A549 (cell line): ENCODE results near the gene TSSK6. TPM values are rescaled to one million over a fixed set of nuclear protein-coding genes. Genes with fewer than 3 reads are reported as not detected.

ENCODE experiments used
- ATAC-seq, 2 experiments: fragments of 200-7000 bp in 1 of 2; fragments of >200 bp in 1 of 2; cut with Nextera tagmentation in 1 of 2; cut with Tn5 transposase in 1 of 2; 3 replicates each; pipeline versions ENCODE4 v1.8.0 to v1.9.1; 2018 to 2020; ENCODE audit warnings: mild to moderate bottlenecking in 1 of 2, moderate library complexity in 1 of 2
- CTCF ChIA-PET: fragments of 300-600 bp; sonication (Branson Sonifier 250); formaldehyde crosslinking; extraction: SDS; loops from one replicate; lab custom pipeline; 2021; ENCODE audit warnings: antibody characterized with exemption, inconsistent platforms; lab: Yijun Ruan, JAX
- POLR2A ChIA-PET: fragments of 350-600 bp; formaldehyde crosslinking; extraction: SDS; loops from one replicate; lab custom pipeline; 2021; ENCODE audit warnings: antibody characterized with exemption, inconsistent platforms; lab: Yijun Ruan, JAX
- DNase-seq, 2 experiments: peaks; one replicate each; pipeline versions ENCODE4 v3.0.0 to v3.0.0-alpha.2; 2011 to 2016; ENCODE audit warnings: low read depth in 1 of 2, low spot score in 1 of 2
- FAIRE-seq: peaks from 2 replicates; lab custom pipeline; 2011; peaks lifted over from hg19 to GRCh38; lab: Jason Lieb, UNC
- H3K27ac ChIP-seq, 2 experiments: fragments of >200 bp; sonication (Bioruptor Twin); formaldehyde crosslinking; 3 replicates each; pipeline ENCODE4 v1.5.1; 2016 to 2017
- H3K4me1 ChIP-seq: fragments of >200 bp; sonication (Bioruptor Twin); formaldehyde crosslinking; 3 replicates; pipeline ENCODE4 v1.6.1; 2016
- H3K4me2 ChIP-seq: fragments of >200 bp; sonication (Bioruptor Twin); formaldehyde crosslinking; 3 replicates; pipeline ENCODE4 v1.6.1; 2016
- H3K4me3 ChIP-seq: fragments of >200 bp; sonication (Bioruptor Twin); formaldehyde crosslinking; 3 replicates; pipeline ENCODE4 v1.5.1; 2016
- H3K9me3 ChIP-seq: fragments of >200 bp; sonication (Bioruptor Twin); formaldehyde crosslinking; 3 replicates; pipeline ENCODE4 v1.6.1; 2016
- CTCF ChIP-seq: fragments of >200 bp; sonication (Bioruptor Twin); formaldehyde crosslinking; IDR thresholded peaks from 3 replicates; pipeline ENCODE4 v1.5.1; 2016
- GATA3 ChIP-seq: IDR thresholded peaks from 2 replicates; pipeline ENCODE4 v1.6.1; 2012; ENCODE audit warnings: borderline replicate concordance
- HDAC2 ChIP-seq: fragments of 200-600 bp; sonication (generic); IDR thresholded peaks from 2 replicates; pipeline ENCODE4 v1.6.1; 2016
- HEYL ChIP-seq: fragments of 250-450 bp; sonication (Bioruptor Pico); IDR thresholded peaks from 2 replicates; pipeline ENCODE4 v1.8.0; 2021; ENCODE audit warnings: mild to moderate bottlenecking, moderate library complexity
- HOXA7 ChIP-seq: fragments of 250-450 bp; sonication (Bioruptor Pico); IDR thresholded peaks from 2 replicates; pipeline ENCODE4 v1.5.0; 2020; ENCODE audit warnings: mild to moderate bottlenecking, moderate library complexity
- KDM5A ChIP-seq: fragments of 200-600 bp; sonication (generic); IDR thresholded peaks from 2 replicates; pipeline ENCODE4 v1.6.1; 2016; ENCODE audit warnings: antibody characterized with exemption, mild to moderate bottlenecking
- MAFK ChIP-seq: fragments of 450-650 bp; IDR thresholded peaks from 2 replicates; pipeline ENCODE4 v1.6.1; 2014; ENCODE audit not compliant: partially characterized antibody
- MYC ChIP-seq: IDR thresholded peaks from 2 replicates; pipeline ENCODE4 v1.6.1; 2012; ENCODE audit warnings: mild to moderate bottlenecking, inconsistent platforms, low read length, improper control_type of control experiment, borderline replicate concordance
- RAD21 ChIP-seq, 2 experiments: fragments of >200 bp in 1 of 2; sonication (Bioruptor Twin) in 1 of 2; formaldehyde crosslinking in 1 of 2; IDR thresholded peaks in 1 of 2; conservative IDR thresholded peaks in 1 of 2; 2 replicates in 1 of 2; 3 replicates in 1 of 2; pipeline ENCODE4 v1.6.1; 2012 to 2018; ENCODE audit warnings: inconsistent platforms in 1 of 2
- REST ChIP-seq: fragments of 200-600 bp; sonication (generic); IDR thresholded peaks from 2 replicates; pipeline ENCODE4 v1.6.1; 2016; ENCODE audit warnings: antibody characterized with exemption, mild to moderate bottlenecking, moderate library complexity
- SMC3 ChIP-seq: fragments of >200 bp; sonication (Bioruptor Twin); formaldehyde crosslinking; IDR thresholded peaks from 3 replicates; pipeline ENCODE4 v1.6.1; 2018; ENCODE audit warnings: inconsistent platforms
- TFCP2L1 ChIP-seq: fragments of 250-450 bp; sonication (Bioruptor Pico); IDR thresholded peaks from 2 replicates; pipeline ENCODE4 v1.5.0; 2021; ENCODE audit warnings: mild to moderate bottlenecking
- ZFP36 ChIP-seq: fragments of 450-650 bp; IDR thresholded peaks from 2 replicates; pipeline ENCODE4 v1.6.1; 2014; ENCODE audit warnings: borderline replicate concordance; ENCODE audit not compliant: partially characterized antibody
- WGBS: methylation state at CpG from one replicate; pipeline ENCODE4 v1.1.6; 2017; ENCODE audit errors: missing lambda C conversion rate; 5-methylcytosine and 5-hydroxymethylcytosine counted together
- polyA plus RNA-seq, 4 experiments: library from polyadenylated mRNA; depleted of rRNA in 3 of 4; stranded (reverse); fragments of >200 nt; fragmentation: RNase III in 1 of 4; extraction: RNeasy Plus Mini Kit Qiagen cat#74134 plus additional on column Dnase treatment in 1 of 4; gene quantifications; 2 replicates in 3 of 4; 3 replicates in 1 of 4; pipeline ENCODE4 v1.2.3, GENCODE V29; 2011 to 2017
- TF ChIP-seq, protein P1 (sequence below): fragments of 250-450 bp; sonication (Bioruptor Pico); IDR thresholded peaks from 2 replicates; pipeline ENCODE4 v1.5.0; 2021; ENCODE audit warnings: mild to moderate bottlenecking, moderate library complexity, borderline replicate concordance

Gene TSSK6
- polyA plus RNA-seq, 2 of the 4 experiments (the other 2 are of a cell fraction): 1.4 to 1.8 TPM

GRCh38 chr19:19490214-19490968 is 25.0 kb downstream of the TSSK6 start:
- TF ChIP-seq CTCF: peak; percentile 69
- peak; percentile 49 for TF ChIP-seq SMC3
- TF ChIP-seq HEYL (CRISPR knock-in tag): no peak
- TF ChIP-seq RAD21 (conservative IDR thresholded peaks at IDR 0.05 in 1 of 2, IDR thresholded peaks at IDR 0.05 in 1 of 2): peak; percentile 70 to 73
- Histone ChIP-seq H3K4me3 (no peak overlapping the region), H3K4me1 (peaks cover 20% of the 10 kb centered on the region; the same call in 2 of the 3 replicates), H3K27ac (peak overlapping the region in 1 of 2 experiments; percentile 72; a peak in 2 of 6 replicates), H3K9me3 (no peaks in the 10 kb centered on the region), H3K4me2 (0 out of 3 replicates have a peak overlapping the region, but pooled peaks have one; percentile 16)
- ChIA-PET CTCF (interaction anchor here (0.6 to 4.9 kb wide), 44 partner anchors 9 to 443 kb away, joined by 3 to 53 read pairs (median 5); partner anchors contain the start of genes GATAD2A, NDUFA13 and TSSK6), POLR2A (interaction anchor here (1.8 kb wide), 1 partner anchor 105 kb away, joined by 8 read pairs; no protein-coding TSS in a partner anchor)
- 32% methylated on average over 17 of the region's 20 CpGs for WGBS
- DNase-seq: peak; percentile 66 to 74
- ATAC-seq: peak; percentile 64 to 72
- FAIRE-seq: no peak

DNA sequence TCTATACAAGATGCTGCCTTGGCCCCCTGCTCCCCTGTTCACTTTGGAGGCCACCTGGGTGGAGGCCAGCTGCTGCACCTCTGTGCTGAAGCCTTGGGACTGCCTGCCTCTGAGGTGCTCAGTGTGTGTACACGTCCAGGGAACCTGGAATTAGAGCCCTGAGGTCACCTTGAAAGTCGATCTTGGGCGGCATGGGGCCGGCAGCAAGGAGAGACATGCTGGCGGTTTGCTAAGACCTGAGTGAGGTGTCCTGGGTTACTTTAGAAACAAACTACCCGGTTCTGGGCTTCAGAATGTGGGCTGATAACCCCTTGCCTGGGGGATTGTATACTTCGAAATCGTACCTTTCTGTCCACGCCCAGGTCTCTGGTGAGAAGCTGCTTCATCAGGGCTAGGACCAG is 25.5 kb downstream of the TSSK6 start:
- H3K27ac ChIP-seq: peak overlapping the region in 1 of 2 experiments; percentile 72; a peak in 3 of 6 replicates
- DNase-seq: no peak
- no peak overlapping the region; the same call in 2 of the 3 replicates for H3K4me2 ChIP-seq
- POLR2A ChIA-PET: interaction anchor here (1.8 kb wide), 1 partner anchor 104 kb away, joined by 8 read pairs; no protein-coding TSS in a partner anchor
- H3K4me1 ChIP-seq: peaks cover 20% of the 10 kb centered on the region; the same call in 2 of the 3 replicates
- H3K4me3 ChIP-seq: no peak overlapping the region
- TF ChIP-seq MYC (no peak), TFCP2L1 (CRISPR knock-in tag) (no peak), RAD21 (conservative IDR thresholded peaks at IDR 0.05 in 1 of 2, IDR thresholded peaks at IDR 0.05 in 1 of 2) (no peak), REST (no peak), ZFP36 (no peak), MAFK (no peak), HDAC2 (no peak), KDM5A (no peak), HOXA7 (no peak), GATA3 (no peak)
- TF ChIP-seq, protein P1, sequence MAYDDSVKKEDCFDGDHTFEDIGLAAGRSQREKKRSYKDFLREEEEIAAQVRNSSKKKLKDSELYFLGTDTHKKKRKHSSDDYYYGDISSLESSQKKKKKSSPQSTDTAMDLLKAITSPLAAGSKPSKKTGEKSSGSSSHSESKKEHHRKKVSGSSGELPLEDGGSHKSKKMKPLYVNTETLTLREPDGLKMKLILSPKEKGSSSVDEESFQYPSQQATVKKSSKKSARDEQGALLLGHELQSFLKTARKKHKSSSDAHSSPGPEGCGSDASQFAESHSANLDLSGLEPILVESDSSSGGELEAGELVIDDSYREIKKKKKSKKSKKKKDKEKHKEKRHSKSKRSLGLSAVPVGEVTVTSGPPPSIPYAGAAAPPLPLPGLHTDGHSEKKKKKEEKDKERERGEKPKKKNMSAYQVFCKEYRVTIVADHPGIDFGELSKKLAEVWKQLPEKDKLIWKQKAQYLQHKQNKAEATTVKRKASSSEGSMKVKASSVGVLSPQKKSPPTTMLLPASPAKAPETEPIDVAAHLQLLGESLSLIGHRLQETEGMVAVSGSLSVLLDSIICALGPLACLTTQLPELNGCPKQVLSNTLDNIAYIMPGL (CRISPR knock-in tag): no peak
- TF ChIP-seq, all 56 proteins: peak for 0
- CTCF ChIA-PET: interaction anchor here (1.0 to 4.9 kb wide), 35 partner anchors 8 to 342 kb away, joined by 3 to 53 read pairs (median 6); partner anchors contain the start of genes GATAD2A, NDUFA13 and TSSK6
- H3K9me3 ChIP-seq: no peaks in the 10 kb centered on the region
- ATAC-seq (peak; percentile 7 to 19; a peak in 3 of 6 replicates), FAIRE-seq (no peak)
- WGBS: 76% methylated on average over 6 of the region's 9 CpGs
